Measurements from ENCODE around the gene BORCS5.
A peak's percentile ranks its signal among the peaks of the same experiment; 100 is the strongest.

Gene BORCS5

DNA sequence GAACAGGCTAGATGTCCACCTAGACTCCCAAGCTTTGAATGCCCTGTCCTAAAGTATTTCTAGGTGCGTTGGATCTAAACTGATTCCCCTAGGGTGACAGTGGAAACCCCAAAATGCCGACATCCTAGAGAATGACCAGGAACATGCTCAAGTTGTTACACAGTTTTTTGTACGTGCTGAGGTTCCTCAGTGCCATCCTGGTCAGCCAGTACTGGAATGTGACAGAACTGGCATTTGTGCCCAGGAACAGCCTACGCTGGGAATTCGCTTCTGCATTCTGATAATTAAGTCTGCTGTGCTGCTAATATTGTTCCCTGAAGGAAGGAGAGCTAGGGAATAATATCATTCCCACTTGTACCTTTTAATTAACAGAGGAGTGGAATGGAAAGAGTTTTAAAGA is 40.3 kb downstream of the BORCS5 start:
- TF ChIP-seq POLR2AphosphoS5 (IDR thresholded peaks at IDR 0.05; ENCODE audit: low read depth, low read length), result no peak
- TF ChIP-seq REST (IDR thresholded peaks at IDR 0.05; ENCODE audit: insufficient read depth in 1 of 2, low read depth in 2 of 2, low read length in 2 of 2), result no peak
- no peak for TF ChIP-seq FOXP2 (optimal IDR thresholded peaks at IDR 0.05; ENCODE audit: borderline replicate concordance, extremely low read depth, extremely low read length, insufficient read depth)
- no peak for TF ChIP-seq TAF1 (IDR thresholded peaks at IDR 0.05; ENCODE audit: borderline replicate concordance, insufficient read depth, low read length)
- TF ChIP-seq SIN3A (IDR thresholded peaks at IDR 0.05; ENCODE audit: borderline replicate concordance, insufficient read depth, low read length), result no peak

DNA sequence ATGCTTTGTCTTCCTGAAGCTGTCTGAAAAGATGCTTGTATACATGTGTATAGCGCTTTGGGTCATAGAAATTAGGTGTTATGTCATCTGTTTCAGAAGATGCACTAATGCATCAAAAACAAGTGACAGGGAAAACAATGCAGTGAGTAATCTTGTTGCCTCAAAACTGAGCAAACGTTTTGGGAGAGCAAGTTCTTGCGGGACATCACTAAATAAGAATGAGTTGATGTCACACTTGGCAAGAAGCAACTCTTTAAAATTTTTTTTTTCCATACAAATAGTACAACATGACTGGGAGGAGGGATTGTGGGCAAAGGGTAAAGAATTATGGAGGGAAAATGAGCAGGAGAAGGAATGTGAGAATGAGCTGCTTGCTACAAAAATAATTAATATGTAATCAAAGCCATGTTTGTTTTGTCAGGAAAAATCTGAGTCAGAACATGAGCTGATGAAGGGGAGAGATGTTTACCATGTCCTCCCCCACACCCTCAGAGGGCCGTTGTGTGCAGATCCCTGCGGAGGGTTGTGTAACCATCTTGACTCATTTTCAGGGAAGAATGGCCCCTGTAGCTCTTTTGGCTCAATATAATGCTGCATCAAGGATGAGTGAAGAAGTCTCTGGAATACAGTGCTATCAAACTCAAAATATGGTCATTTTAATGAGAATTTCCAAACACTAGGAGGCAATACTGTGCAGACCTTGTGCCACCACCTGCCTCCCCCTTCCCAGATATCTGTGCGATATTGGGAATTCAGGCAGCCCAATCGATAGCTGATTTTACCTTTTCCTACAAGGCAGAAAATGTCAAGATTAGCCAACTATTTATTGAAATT is 41.4 kb downstream of the BORCS5 start:
- TF ChIP-seq FOXP2 (optimal IDR thresholded peaks at IDR 0.05; ENCODE audit: borderline replicate concordance, extremely low read depth, extremely low read length, insufficient read depth), result peak; percentile 97
- TF ChIP-seq REST (IDR thresholded peaks at IDR 0.05; ENCODE audit: insufficient read depth in 1 of 2, low read depth in 2 of 2, low read length in 2 of 2), result peak in 1 of 2 experiments; percentile 73; a peak in 2 of 4 replicates
- TF ChIP-seq TAF1 (IDR thresholded peaks at IDR 0.05; ENCODE audit: borderline replicate concordance, insufficient read depth, low read length), result no peak
- TF ChIP-seq SIN3A (IDR thresholded peaks at IDR 0.05; ENCODE audit: borderline replicate concordance, insufficient read depth, low read length), result peak; percentile 81; the same call in 1 of the 2 replicates
- peak; percentile 47; the same call in 1 of the 2 replicates for TF ChIP-seq POLR2AphosphoS5 (IDR thresholded peaks at IDR 0.05; ENCODE audit: low read depth, low read length)

- no peak for TF ChIP-seq SIN3A (IDR thresholded peaks at IDR 0.05; ENCODE audit: borderline replicate concordance, insufficient read depth, low read length)
Observed at GRCh38 chr12:12399161-12399560, 42.3 kb downstream of the BORCS5 start.

DNA sequence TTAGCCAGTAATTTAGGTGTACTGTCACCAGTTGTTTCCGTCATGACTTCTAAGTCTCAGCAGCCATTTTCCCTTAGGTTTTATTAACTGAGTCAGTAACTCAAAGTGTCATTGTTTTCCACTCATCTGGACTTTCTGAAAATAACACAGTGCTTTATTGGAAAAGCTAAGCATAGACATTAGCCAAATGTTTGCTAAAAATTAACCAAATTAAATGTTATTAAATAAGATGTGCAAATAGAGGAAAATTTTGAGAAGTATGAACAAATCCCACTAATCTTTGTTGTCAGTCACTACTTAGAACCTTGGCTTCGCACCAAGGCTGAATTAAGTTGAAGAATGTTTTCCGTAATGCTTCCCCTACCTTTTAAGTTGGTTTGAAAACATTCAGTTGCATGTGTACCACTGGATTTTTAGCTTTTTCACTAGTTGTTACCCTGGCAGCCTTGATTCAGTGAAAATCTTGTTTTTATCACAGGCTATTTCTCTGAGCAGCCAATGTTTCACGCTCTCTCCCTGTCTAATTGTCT is 43.0 kb downstream of the BORCS5 start:
- TF ChIP-seq SIN3A (IDR thresholded peaks at IDR 0.05; ENCODE audit: borderline replicate concordance, insufficient read depth, low read length) (no peak), TAF1 (IDR thresholded peaks at IDR 0.05; ENCODE audit: borderline replicate concordance, insufficient read depth, low read length) (no peak), FOXP2 (optimal IDR thresholded peaks at IDR 0.05; ENCODE audit: borderline replicate concordance, extremely low read depth, extremely low read length, insufficient read depth) (no peak), REST (IDR thresholded peaks at IDR 0.05; ENCODE audit: insufficient read depth in 1 of 2, low read depth in 2 of 2, low read length in 2 of 2) (no peak), POLR2AphosphoS5 (IDR thresholded peaks at IDR 0.05; ENCODE audit: low read depth, low read length) (no peak)

- TF ChIP-seq FOXP2 (optimal IDR thresholded peaks at IDR 0.05; ENCODE audit: borderline replicate concordance, extremely low read depth, extremely low read length, insufficient read depth) (no peak), POLR2AphosphoS5 (IDR thresholded peaks at IDR 0.05; ENCODE audit: low read depth, low read length) (no peak), REST (IDR thresholded peaks at IDR 0.05; ENCODE audit: insufficient read depth in 1 of 2, low read depth in 2 of 2, low read length in 2 of 2) (no peak), TAF1 (IDR thresholded peaks at IDR 0.05; ENCODE audit: borderline replicate concordance, insufficient read depth, low read length) (no peak), SIN3A (IDR thresholded peaks at IDR 0.05; ENCODE audit: borderline replicate concordance, insufficient read depth, low read length) (no peak)
Observed at GRCh38 chr12:12400793-12401192, 43.9 kb downstream of the BORCS5 start.

Data from PFSK-1 (cell line).